HEK293 (cell line): ENCODE results near the gene DCPS.

Experiments used
- REST ChIP-seq: fragments of 450-650 bp; formaldehyde crosslinking; IDR thresholded peaks from 2 replicates; pipeline ENCODE4 v1.5.1; 2016; ENCODE audit warnings: missing biosample characterization, missing genetic modification characterization
- ZNF121 ChIP-seq: fragments of 450-650 bp; formaldehyde crosslinking; IDR thresholded peaks from 2 replicates; pipeline ENCODE4 v1.5.1; 2016; ENCODE audit warnings: missing biosample characterization, missing genetic modification characterization
- TF ChIP-seq, protein P1 (sequence below): fragments of 450-650 bp; formaldehyde crosslinking; IDR thresholded peaks from 2 replicates; pipeline ENCODE4 v1.5.1; 2016; ENCODE audit warnings: missing biosample characterization, missing genetic modification characterization

DNA sequence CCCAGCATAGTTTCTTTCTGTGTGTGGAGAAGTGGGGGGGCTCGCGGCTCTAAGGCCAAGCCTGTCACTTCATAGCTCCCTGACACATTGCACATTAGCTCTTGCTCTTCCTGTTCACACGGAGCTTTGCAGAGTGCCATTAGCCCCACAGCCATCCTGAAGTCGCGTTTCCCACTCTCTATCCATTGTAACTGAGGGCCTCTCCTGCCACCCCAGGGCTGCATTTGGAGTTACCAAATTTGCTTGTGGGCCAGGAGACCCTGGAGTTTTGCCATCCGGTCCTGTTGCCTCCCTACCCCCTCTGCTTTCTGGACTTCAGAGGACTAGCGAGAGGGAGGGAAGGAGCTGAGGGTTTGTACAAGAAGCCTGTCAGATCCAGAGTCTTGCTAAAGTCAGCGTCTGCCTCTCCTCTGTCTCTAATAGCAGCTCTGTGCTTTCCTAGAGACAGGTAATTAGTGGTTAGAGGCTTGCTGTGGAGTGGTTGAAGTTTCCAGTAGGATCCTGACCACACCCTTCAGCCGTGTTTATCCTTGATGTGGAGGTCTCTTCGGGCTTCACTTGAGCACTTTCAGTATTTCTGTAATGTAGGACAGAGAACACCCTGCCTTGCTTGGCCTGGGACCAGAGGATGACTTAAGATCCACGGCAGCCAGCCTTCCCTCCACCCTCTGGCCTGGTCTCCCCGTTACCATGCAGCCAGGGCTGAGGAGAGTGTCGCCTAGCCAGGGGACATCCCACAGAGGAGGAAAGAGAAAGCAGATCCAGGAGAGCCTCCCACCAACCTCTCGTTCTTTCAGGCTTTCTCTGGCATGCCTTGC is 14.1 kb downstream of the DCPS start:
- TF ChIP-seq, protein P1, sequence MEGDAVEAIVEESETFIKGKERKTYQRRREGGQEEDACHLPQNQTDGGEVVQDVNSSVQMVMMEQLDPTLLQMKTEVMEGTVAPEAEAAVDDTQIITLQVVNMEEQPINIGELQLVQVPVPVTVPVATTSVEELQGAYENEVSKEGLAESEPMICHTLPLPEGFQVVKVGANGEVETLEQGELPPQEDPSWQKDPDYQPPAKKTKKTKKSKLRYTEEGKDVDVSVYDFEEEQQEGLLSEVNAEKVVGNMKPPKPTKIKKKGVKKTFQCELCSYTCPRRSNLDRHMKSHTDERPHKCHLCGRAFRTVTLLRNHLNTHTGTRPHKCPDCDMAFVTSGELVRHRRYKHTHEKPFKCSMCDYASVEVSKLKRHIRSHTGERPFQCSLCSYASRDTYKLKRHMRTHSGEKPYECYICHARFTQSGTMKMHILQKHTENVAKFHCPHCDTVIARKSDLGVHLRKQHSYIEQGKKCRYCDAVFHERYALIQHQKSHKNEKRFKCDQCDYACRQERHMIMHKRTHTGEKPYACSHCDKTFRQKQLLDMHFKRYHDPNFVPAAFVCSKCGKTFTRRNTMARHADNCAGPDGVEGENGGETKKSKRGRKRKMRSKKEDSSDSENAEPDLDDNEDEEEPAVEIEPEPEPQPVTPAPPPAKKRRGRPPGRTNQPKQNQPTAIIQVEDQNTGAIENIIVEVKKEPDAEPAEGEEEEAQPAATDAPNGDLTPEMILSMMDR: no peak
- TF ChIP-seq REST (tag by site-specific recombination) (no peak), ZNF121 (tag by site-specific recombination) (no peak)
